GM18508 (cell line): Measurements from ENCODE around the gene ISCU.
"Not testable (repeated sequence)": the region's sequence is repeated elsewhere in the genome, so short reads cannot be mapped to it uniquely, and the experiment has no call there.

Experiments used
- ATAC-seq: cut with Tn5 transposase; IDR thresholded peaks from one replicate; pipeline ENCODE4 v1.9.1; 2021; ENCODE audit warnings: moderate number of reproducible peaks; ENCODE audit not compliant: insufficient read depth, unreplicated experiment

Gene ISCU

GRCh38 chr12:108568338-108569154, 6.2 kb downstream of the ISCU start:
- ATAC-seq, result peak; percentile 56

- no peak for ATAC-seq
Observed at GRCh38 chr12:108570743-108571608, 8.6 kb downstream of the ISCU start.

- ATAC-seq, result no peak
Observed at GRCh38 chr12:108571609-108572165, 9.3 kb downstream of the ISCU start.

GRCh38 chr12:108572166-108572790, 9.9 kb downstream of the ISCU start:
- ATAC-seq, result no peak

GRCh38 chr12:108573317-108573716, 10.9 kb downstream of the ISCU start:
- ATAC-seq, result no peak

GRCh38 chr12:108574276-108574675, 11.9 kb downstream of the ISCU start:
- ATAC-seq, result not testable (repeated sequence)

- no peak for ATAC-seq
Observed at GRCh38 chr12:108575199-108575912, 13.0 kb downstream of the ISCU start.

- no peak for ATAC-seq
Observed at GRCh38 chr12:108576660-108577234, 14.4 kb downstream of the ISCU start.

GRCh38 chr12:108577458-108577857, 15.1 kb downstream of the ISCU start:
- ATAC-seq, result no peak

GRCh38 chr12:108578264-108578663, 15.9 kb downstream of the ISCU start:
- ATAC-seq, result no peak

GRCh38 chr12:108578813-108579212, 16.4 kb downstream of the ISCU start:
- no peak for ATAC-seq

- no peak for ATAC-seq
Observed at GRCh38 chr12:108580531-108580930, 18.1 kb downstream of the ISCU start.

- no peak for ATAC-seq
Observed at GRCh38 chr12:108581311-108582227, 19.2 kb downstream of the ISCU start.

- ATAC-seq, result no peak
Observed at GRCh38 chr12:108582509-108582908, 20.1 kb downstream of the ISCU start.

- no peak for ATAC-seq
Observed at GRCh38 chr12:108582978-108583770, 20.8 kb downstream of the ISCU start.

GRCh38 chr12:108583991-108584390, 21.6 kb downstream of the ISCU start:
- no peak for ATAC-seq

- no peak for ATAC-seq
Observed at GRCh38 chr12:108584456-108585065, 22.2 kb downstream of the ISCU start.
